SU-DHL-6 (cell line): ENCODE results near the gene MYO1G.

Source experiments
- EZH2phosphoT487 ChIP-seq: fragments of 200-600 bp; sonication (generic), shearing (Covaris generic); conservative IDR thresholded peaks from 2 replicates; pipeline ENCODE4 v1.6.1; 2018; ENCODE audit warnings: mild to moderate bottlenecking, antibody characterized with exemption, low read length, moderate library complexity, mixed read lengths
- TF ChIP-seq, protein P1 (sequence below): fragments of 200-600 bp; sonication (generic); IDR thresholded peaks from one replicate; pipeline ENCODE4 v1.5.1; 2017; ENCODE audit warnings: antibody characterized with exemption, mild to moderate bottlenecking, low read length, moderate library complexity; ENCODE audit not compliant: insufficient read depth, poor library complexity, severe bottlenecking

GRCh38 chr7:45007106-45007505 is 28.3 kb upstream of the MYO1G start:
- TF ChIP-seq, protein P1, sequence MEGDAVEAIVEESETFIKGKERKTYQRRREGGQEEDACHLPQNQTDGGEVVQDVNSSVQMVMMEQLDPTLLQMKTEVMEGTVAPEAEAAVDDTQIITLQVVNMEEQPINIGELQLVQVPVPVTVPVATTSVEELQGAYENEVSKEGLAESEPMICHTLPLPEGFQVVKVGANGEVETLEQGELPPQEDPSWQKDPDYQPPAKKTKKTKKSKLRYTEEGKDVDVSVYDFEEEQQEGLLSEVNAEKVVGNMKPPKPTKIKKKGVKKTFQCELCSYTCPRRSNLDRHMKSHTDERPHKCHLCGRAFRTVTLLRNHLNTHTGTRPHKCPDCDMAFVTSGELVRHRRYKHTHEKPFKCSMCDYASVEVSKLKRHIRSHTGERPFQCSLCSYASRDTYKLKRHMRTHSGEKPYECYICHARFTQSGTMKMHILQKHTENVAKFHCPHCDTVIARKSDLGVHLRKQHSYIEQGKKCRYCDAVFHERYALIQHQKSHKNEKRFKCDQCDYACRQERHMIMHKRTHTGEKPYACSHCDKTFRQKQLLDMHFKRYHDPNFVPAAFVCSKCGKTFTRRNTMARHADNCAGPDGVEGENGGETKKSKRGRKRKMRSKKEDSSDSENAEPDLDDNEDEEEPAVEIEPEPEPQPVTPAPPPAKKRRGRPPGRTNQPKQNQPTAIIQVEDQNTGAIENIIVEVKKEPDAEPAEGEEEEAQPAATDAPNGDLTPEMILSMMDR, result no peak
- no peak for TF ChIP-seq EZH2phosphoT487
